T-helper 22 cell (primary cell): Measurements from ENCODE around the gene TCF3.
A peak's percentile ranks its signal among the peaks of the same experiment; 100 is the strongest.
"Not testable (repeated sequence)": the region's sequence is repeated elsewhere in the genome, so short reads cannot be mapped to it uniquely, and the experiment has no call there.

Experiments
- DNase-seq: peaks from one replicate; pipeline ENCODE4 v3.0.0-alpha.2; 2020; ENCODE audit warnings: low read depth

Gene TCF3

GRCh38 chr19:1672769-1673644 lies 20.6 kb upstream of the TCF3 start:
- DNase-seq, result no peak

GRCh38 chr19:1672038-1672768 lies 19.8 kb upstream of the TCF3 start:
- DNase-seq, result peak; percentile 19

GRCh38 chr19:1671716-1672037 lies 19.3 kb upstream of the TCF3 start:
- no peak for DNase-seq

GRCh38 chr19:1670747-1671146 lies 18.3 kb upstream of the TCF3 start:
- not testable (repeated sequence) for DNase-seq

DNA sequence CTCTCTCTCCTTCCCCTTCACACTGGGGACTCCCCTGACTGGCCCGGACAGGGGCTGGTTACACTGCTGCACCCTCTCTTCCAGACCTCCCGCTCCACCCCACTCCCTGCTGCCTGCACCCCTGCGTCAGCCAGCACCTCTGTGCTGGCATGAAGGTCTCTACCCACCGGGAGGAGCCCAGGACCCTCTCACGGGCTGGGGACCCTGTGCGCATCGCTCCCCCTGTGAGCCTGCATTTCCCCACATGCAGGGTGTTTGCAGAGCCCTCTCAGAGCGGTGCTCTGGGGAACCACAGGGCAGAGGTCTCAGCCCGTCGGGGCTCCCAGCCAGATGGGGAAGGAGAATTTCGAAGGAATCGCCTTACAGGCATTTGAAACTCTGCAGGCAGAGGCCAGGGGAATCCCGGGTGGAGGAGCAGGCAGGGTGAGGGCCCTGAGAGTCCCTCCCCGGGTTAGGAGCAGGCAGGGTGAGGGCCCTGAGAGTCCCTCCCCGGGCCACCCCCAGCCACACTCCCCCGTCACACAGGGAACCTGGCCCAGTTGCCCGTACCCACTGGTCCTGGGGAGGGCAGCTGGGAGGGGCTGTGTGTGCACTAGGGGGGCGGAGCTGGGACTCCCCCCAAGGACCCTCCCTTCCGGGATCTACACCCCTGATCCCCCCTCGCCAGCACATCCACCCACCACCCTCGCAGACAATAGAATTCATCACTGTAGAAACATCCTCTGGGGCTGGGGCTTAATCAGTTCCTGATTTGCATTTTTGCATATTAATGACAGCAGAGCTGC lies 16.3 kb upstream of the TCF3 start:
- DNase-seq, result peak; percentile 11

DNA sequence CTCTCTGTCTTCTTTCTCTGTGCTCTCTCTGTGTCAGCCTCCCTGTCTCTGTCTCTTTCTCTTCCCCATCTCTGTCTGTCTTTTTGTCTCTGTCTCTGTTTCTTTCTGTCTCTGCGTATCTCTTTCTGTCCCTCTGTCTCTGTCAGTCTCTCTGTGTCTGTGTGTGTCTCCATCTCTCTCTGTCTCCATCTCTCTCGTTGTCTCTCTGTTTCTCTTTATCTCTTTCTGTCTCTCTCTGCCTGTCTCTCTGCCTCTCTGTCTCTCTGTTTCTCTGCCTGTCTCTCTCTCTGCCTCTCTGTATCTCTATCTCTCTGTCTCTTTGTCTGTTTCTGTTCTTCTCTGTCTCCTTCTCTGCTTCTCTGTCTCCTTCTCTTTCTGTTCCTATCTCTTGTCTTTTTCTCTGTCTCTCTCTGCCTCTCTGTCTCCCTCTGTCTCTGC lies 15.7 kb upstream of the TCF3 start:
- no peak for DNase-seq

DNA sequence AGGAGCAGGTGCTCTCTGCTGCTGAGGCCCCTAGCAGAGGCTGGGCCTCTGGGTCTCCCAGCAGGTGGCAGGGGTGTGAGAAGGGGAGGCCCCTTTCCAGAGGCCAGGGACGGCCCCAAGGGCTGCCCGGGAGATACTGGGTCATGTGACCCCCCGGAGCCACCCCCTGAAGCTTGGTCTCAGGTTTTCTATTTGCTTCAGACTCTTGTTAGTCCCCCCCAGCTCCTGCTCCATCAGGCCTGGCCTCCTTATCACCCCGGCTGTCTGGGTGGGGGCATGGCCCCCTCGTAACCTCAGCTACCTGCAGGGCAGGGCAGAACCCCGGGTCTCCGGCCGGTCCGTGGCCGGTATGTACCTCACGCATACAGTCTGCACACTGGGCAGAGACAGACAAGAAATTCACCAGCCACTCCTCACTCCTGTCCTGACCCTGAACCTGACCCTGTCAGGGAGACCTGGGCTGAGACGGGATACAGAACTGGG lies 13.2 kb upstream of the TCF3 start:
- no peak for DNase-seq

- no peak for DNase-seq
Measured at GRCh38 chr19:1663852-1664251, 11.4 kb upstream of the TCF3 start.

DNA sequence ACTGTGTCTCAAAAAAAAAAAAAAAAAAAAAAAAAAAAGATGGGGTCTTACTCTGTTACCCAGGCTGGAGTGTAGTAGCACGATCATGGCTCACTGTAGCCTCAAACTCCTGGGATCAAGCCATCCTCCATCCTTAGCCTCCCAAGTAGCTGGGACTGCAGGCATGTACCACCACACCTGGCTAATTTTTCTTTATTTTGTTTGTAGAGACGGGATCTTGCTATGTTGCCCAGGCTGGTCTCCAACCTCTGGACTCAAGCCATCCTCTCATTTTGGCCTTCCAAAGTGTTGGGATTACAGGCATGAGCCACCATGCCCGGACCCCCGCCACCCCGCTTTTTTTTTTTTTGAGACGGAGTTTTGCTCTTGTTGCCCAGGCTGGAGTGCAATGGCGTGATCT lies 10.8 kb upstream of the TCF3 start:
- not testable (repeated sequence) for DNase-seq

- no peak for DNase-seq
Measured at GRCh38 chr19:1661995-1662394, 9.6 kb upstream of the TCF3 start.

DNA sequence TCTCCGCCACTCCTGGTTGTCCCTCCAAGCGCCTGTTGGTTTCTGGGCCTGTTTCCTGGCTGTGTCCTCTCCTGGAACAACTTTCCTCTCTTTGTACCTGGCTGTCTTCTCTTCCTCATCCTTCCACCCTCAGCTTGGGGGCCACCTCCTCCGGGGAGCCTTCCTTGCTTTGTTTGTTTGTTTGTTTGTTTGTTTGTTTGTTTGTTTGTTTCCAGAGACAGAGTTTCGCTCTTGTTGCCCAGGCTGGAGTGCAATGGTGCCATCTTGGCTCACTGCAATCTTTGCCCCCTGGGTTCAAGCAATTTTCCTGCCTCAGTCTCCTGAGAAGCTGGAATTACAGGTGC lies 6.6 kb upstream of the TCF3 start:
- DNase-seq, result no peak

GRCh38 chr19:1658150-1659083 lies 6.0 kb upstream of the TCF3 start:
- DNase-seq, result no peak

- DNase-seq, result no peak
Measured at GRCh38 chr19:1657746-1658145, 5.3 kb upstream of the TCF3 start.

GRCh38 chr19:1656988-1657536 lies 4.6 kb upstream of the TCF3 start:
- no peak for DNase-seq

- DNase-seq, result no peak
Measured at GRCh38 chr19:1655987-1656608, 3.7 kb upstream of the TCF3 start.

GRCh38 chr19:1655131-1655981 lies 2.9 kb upstream of the TCF3 start:
- no peak for DNase-seq

- DNase-seq, result no peak
Measured at GRCh38 chr19:1654178-1654792, 1.9 kb upstream of the TCF3 start.

- no peak for DNase-seq
Measured at GRCh38 chr19:1653300-1653628, 849 bp upstream of the TCF3 start.

DNA sequence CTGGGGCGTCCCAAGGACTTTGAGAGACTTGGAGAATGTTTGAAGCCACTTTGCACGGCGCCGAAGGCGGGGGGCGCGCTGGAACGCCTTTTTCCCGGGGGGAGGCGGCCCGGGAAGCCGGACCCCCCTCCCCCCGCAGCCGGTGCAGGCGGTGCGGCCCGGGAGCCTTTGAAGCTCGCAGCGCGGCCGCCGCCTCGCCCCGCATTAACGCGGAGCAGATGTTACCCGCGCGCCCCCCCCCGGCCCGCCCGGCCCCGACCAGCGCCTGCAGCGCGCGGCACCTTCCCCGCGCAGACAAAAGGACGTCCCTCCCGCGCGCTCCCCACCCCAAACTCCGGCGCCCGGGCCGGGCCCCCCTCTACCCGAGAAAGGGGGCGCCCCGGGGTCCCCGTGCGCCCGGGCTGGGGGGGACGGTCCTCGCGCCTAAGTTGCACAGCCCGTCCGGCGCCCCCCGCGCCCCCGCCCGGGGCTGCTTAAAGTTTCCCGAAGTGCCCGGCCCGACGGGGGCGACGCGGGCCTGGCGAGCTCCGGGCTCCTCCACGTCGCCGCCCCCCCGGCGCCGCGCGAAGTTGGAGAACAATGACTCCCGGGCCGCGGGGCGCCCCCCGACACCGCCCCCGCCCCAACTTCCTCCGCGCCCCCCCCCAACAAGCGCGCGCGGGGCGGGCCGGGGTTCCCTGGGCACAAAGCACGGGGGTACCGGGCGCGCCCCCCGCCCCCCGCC lies 685 bp downstream of the TCF3 start:
- peak; percentile 21 for DNase-seq
